ENCODE data around the gene MRPS12. TPM values are rescaled to one million over a fixed set of nuclear protein-coding genes. Genes with fewer than 3 reads are reported as not detected.

Gene MRPS12
- total RNA-seq, 1 donor = 20.2 TPM

DNA sequence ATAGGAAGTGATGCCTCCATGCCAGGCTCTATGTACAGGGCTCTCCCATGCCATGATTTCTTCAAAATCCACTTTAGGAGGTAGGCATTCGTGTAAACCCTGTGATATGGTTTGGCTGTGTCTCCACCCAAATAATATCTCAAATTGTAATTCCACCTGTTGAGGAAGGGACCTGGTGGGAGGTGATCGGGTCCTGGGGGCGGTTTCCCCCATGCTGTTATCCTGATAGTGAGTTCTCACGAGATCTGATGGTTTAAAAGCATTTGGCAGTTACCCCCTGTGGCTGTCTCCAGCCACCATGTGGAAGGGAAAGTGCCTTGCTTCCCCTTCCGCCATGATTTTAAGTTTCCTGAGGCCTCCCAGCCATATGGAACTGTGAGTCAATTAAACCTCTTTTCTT lies 8.3 kb upstream of the MRPS12 start:
- no peak overlapping the region for H3K4me3 ChIP-seq (ENCODE audit: low read depth, low read length)
- DNase-seq (ENCODE audit: low read depth) = no peak
- TF ChIP-seq, protein P1, sequence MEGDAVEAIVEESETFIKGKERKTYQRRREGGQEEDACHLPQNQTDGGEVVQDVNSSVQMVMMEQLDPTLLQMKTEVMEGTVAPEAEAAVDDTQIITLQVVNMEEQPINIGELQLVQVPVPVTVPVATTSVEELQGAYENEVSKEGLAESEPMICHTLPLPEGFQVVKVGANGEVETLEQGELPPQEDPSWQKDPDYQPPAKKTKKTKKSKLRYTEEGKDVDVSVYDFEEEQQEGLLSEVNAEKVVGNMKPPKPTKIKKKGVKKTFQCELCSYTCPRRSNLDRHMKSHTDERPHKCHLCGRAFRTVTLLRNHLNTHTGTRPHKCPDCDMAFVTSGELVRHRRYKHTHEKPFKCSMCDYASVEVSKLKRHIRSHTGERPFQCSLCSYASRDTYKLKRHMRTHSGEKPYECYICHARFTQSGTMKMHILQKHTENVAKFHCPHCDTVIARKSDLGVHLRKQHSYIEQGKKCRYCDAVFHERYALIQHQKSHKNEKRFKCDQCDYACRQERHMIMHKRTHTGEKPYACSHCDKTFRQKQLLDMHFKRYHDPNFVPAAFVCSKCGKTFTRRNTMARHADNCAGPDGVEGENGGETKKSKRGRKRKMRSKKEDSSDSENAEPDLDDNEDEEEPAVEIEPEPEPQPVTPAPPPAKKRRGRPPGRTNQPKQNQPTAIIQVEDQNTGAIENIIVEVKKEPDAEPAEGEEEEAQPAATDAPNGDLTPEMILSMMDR (IDR thresholded peaks at IDR 0.05; ENCODE audit: insufficient read depth, low read length) = no peak

DNA sequence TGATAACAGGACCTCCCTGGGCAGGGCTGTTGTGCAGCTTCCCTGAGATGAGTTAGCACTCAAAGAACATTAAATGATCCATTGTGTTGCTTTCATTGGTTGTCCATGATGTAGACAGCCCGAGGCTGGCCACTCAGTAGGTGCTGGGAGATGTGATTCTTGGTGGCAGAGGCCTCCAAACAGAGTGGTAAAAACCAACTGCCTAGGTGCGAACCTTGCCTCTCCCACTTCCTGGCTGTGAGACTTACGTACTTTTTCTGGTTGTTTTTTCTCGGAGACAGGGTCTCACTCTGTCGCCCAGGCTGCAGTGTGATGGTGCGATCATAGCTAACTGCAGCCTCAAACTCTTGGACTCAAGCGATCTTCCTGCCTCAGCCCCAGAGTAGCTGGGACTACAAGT lies 6.4 kb upstream of the MRPS12 start:
- TF ChIP-seq, protein P1 (IDR thresholded peaks at IDR 0.05; ENCODE audit: insufficient read depth, low read length) = no peak
- DNase-seq (ENCODE audit: low read depth) = no peak
- H3K4me3 ChIP-seq (ENCODE audit: low read depth, low read length) = no peak overlapping the region

DNA sequence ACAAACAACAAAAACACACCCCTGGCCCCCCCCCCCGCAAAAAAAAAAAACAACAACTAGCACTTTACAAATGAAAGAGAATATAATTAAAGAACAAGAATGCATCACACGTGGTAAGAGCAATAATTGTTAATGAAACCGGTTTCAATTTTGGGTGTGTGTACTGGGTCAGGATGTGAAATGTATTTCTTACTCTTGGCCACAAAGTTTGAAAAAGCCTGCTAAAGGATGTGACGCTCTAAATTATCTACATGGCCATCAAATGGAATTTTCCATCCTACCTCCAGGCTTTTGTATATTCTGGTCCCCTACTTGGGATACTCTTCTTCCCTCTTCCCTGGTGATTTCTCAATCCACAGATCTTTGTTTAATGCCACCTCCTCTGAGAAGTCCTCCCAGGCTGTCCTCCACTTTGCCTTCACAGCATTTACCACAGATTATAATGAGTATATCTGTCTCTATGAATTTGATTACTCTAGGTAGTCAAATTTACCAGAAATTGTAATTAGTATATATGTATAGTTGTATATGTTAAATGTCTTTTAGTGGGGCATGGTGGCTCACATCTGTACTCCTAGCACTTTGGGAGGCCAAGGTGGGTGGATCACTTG lies 2.2 kb upstream of the MRPS12 start:
- TF ChIP-seq, protein P1 (IDR thresholded peaks at IDR 0.05; ENCODE audit: insufficient read depth, low read length) = no peak
- DNase-seq (ENCODE audit: low read depth) = no peak

DNA sequence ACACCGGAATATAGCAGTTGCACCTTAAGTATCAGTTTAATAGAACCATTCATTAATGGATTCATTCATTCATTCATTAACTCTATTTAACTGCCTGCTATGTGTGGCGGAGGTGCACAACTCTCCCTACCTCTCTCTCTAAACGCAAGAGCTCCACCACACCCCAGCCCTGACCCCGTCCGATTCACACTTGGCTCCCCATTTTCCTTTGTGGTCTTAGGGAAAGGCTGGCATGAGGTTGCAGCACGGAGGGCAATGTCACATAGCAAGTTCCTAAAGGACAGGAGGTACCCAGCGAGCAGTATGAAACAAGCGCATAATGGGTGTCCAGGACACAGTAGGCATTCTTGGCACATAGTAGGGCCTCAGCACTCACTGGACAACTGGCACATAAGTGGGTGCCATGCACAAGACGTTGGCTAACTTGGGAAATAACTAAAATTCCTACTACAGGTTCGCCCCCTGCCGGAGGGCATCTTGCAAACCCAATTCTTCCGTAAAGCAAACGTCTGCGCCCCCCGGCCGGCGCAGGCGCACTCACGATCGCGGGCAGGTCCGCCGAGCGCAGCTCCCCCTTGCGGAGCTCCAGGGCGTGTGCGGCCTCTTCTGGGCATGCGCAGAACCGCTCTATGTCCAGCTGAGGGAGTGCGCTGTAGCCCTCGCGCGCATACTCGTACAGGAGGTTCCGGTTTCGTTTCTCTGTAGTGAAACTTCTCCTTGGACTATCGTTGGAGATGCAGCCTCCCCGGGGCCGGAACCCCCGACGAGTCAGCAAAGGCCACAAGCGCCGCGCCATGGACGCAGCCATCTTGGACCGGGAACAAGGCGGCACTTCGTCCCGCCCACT lies 592 bp upstream of the MRPS12 start, which contains the start of gene SARS2:
TSS of gene SARS2 (minus strand) at position 835 of the 847 bp plus-strand sequence. CDS start at position 808, 27 bp downstream.
- TF ChIP-seq, protein P1 (IDR thresholded peaks at IDR 0.05; ENCODE audit: insufficient read depth, low read length) = peak; percentile 91
- peak; percentile 95 for DNase-seq (ENCODE audit: low read depth)
- H3K4me3 ChIP-seq (ENCODE audit: low read depth, low read length) = peak within 1 kb of the TSS; percentile 84

More for the DNA sequence above, 2.2 kb upstream of the MRPS12 start:
- no peak overlapping the region for H3K4me3 ChIP-seq (ENCODE audit: low read depth, low read length)

DNA sequence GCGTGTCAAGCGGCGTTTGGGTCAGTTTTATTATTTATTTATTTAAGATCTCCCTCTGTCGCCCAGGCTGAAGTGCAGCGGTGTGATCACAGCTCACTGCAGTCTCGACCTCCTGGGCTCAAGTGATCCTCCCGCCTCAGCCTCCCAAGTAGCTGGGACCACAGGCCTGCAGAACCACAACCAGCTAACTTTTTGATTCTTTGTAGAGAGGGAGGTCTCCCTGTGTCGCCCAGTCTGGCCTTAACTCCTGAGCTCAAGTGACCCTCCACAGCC lies 713 bp downstream of the MRPS12 start:
- TF ChIP-seq, protein P1 (IDR thresholded peaks at IDR 0.05; ENCODE audit: insufficient read depth, low read length) = no peak
- DNase-seq (ENCODE audit: low read depth) = no peak
- peak overlapping the region; percentile 73 for H3K4me3 ChIP-seq (ENCODE audit: low read depth, low read length)

DNA sequence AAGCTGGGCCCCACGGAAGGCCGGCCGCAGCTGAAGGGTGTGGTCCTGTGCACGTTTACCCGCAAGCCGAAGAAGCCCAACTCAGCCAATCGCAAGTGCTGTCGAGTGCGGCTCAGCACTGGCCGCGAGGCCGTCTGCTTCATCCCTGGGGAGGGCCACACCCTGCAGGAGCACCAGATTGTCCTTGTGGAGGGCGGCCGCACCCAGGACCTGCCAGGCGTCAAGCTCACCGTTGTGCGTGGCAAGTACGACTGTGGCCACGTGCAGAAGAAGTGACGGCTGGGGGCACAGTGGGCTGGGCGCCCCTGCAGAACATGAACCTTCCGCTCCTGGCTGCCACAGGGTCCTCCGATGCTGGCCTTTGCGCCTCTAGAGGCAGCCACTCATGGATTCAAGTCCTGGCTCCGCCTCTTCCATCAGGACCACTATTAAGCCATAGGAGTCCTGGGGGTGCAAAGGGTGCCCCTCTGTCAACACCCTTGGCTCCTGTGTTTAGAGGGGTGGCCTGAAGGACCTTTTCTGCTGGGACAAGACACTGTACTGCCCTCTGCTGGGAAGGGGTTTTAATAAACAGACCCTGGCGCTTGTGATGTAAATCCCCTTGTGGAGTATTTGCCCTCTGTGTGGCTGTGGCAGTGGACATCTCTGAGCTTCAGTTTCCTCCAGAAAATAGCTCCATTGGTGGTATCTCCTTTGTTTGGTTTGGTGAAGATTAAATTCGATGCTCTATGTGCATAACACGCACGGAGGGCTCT lies 1.9 kb downstream of the MRPS12 start:
- H3K4me3 ChIP-seq (ENCODE audit: low read depth, low read length) = no peak overlapping the region
- DNase-seq (ENCODE audit: low read depth) = peak; percentile 44
- TF ChIP-seq, protein P1 (IDR thresholded peaks at IDR 0.05; ENCODE audit: insufficient read depth, low read length) = peak; percentile 38
